ENCODE data around the gene DGKD.
"Not testable (repeated sequence)": the region's sequence is repeated elsewhere in the genome, so short reads cannot be mapped to it uniquely, and the experiment has no call there.

The DGKD gene

DNA sequence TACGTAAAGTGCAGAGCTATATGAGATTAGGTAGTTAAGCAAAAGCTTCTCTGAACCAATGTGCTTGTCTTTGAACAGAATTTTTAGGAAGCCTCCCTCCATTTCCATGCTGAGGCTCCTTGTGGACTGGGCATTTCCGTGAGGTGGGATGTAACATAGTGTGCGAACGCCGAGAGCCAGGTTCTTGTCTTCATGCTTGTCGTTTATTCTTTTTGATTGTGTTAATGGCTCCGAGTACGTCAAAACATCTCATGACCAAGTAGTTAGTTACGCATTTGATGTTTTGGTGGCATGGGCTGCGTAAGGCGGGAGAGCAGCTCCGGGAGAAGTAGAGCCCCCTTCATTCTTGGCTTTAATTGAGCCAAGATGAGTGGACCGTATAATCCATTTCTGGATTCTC lies 32.9 kb downstream of the DGKD start:
- no peak for DNase-seq

DNA sequence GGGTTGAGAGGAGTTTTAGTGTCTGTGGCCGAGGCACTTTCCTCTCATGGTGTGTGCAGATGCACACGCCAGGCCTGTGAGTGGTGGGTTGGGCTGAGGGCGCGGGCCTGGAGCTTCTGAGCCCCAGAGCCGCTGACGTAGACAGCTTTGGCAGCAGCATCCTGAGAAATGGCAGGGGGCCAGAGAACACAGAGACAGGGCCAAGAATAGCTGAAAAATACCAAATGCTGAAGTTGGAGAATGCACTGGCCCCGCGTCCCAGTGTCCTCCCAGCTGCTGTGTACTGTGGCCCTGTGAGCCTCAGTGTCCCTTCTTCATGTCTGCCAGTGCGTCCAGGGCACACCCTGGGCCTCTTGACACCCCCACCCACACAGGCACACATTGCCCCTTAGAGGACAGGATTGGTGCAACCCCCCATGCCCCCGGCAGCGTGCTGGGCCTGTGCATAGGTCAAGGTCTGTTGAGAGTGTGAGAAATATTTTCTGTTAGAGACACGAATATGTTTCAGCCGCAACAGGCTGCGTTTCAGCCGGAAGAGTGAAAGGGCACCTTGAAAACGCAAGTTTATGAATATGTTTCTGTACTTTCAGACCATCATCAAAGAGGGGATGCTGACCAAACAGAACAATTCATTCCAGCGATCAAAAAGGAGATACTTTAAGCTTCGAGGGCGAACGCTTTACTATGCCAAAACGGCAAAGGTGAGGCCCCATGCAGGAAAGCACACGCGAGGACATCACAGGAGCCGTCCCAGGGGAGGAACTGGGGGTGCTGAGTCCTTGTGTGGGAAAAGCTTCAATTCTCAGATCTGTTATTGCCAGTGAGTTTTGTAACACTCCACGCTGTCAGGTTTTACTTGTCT lies 33.6 kb downstream of the DGKD start:
- DNase-seq = peak; percentile 25 to 55

DNA sequence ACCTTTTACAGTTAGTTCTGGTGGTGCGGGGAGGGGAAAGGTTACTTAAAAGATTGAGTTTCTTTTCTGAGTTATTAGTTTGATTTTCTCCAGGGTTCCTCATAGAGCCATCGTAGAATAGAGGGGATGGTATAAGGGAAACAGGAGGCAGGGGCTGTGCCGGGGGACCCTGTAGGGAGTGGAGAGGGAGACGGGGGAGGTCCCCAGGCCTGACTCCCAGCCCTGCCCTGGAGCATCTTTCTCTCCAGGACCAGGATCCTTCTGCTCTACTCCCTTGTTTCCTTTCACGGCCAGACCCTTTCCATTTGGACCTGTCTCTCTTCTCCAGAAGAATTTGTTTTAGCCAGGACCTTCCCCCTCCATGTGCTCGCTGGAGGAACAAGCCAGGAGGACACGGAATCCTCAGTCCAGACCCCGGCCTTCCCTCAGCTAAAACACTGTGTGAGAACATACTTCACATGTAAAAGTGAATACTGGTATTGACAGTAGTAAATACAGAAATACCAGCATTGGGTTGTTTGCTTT lies 35.4 kb downstream of the DGKD start:
- DNase-seq = no peak

DNA sequence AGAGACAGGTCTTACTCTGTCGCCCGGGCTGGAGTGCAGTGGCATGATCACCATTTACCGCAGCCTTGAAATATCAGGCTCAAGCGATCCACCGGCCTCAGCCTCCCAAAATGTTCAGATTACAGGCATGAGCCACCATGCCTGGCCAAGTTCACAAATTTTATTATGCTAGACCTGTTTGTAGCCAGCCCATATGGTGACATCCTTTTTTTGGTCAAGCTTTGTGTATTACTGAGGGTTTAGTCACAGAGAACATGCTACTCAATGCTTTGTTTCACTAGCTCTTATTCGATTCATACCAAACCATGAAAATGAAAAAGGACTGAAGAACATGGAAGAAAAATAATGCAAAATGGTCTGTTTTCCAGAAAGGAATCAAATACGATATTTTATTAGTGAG lies 41.4 kb downstream of the DGKD start:
- no peak for DNase-seq

DNA sequence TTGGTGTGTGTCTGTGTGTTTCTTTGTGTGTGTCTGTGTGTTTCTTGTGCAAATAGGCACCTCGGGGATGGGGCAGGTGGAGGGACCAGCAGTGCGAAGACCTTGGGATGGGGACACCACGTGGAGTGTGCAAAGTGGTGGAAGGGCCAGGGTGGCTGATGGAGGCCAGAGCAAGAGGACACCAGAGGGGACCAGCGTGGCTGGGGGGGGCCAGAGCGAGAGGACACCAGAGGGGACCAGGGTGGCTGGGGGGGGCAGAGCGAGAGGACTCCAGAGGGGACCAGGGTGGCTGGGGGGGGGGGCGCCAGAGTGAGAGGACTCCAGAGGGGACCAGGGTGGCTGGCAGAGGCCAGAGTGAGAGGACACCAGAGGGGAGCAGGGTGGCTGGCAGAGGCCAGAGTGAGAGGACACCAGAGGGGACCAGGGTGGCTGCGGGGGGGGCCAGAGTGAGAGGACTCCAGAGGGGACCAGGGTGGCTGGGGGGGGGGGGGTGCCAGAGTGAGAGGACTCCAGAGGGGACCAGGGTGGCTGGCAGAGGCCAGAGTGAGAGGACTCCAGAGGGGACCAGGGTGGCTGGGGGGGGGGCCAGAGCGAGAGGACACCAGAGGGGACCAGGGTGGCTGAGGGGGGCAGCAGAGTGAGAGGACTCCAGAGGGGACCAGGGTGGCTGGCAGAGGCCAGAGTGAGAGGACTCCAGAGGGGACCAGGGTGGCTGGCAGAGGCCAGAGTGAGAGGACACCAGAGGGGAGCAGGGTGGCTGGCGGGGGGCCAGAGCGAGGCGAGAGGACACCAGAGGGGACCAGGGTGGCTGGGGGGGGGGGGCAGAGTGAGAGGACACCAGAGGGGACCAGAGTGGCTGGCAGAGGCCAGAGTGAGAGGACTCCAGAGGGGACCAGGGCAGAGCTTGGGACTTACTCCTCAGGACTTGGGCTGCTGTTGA lies 42.7 kb downstream of the DGKD start:
- DNase-seq = not testable (repeated sequence)

DNA sequence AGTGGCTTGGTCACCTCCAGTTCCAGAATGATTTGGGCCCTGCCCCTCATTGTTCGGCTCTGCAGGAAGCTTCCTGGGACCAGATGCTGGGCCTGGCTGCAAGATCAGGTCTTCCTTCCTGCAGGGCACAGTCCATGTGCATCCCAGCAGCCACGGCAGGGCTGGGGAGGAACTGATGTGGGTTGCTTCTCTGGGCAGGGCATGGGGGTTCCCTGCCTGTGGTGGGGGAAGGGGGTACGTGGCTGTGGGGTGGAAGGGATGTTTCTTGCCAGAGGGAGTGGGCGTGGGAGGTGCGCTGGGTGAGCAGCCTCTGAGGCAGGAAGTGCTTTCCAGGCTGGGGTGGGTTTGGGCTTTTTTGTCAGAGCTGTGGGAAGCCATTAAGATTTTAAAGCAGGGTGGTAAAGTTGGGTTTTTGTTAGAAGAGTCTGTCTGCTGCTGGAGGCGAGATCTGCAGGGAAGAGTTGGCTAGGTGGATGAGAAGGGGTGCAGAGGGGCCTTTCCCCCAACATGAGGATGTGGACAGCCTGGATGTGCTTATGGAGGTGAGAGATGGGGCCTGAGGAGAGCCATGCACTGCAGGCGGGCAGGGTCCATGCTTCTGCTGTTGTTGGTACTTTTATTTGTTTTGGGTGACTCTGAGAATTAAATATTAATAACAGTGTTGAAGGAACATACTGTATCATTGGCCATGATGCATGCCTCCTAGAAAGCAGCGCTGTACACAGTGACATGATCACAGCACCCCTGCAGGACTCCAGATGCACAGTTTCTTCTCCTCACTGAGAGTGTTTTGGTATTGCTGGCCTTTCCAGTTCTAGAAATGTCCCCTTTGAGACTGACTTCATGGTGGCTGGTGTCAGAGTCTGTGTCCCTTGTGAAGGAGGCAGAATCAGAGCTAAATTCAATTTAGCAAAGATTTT lies 45.3 kb downstream of the DGKD start:
- DNase-seq = peak in 1 of 2 experiments; percentile 7

DNA sequence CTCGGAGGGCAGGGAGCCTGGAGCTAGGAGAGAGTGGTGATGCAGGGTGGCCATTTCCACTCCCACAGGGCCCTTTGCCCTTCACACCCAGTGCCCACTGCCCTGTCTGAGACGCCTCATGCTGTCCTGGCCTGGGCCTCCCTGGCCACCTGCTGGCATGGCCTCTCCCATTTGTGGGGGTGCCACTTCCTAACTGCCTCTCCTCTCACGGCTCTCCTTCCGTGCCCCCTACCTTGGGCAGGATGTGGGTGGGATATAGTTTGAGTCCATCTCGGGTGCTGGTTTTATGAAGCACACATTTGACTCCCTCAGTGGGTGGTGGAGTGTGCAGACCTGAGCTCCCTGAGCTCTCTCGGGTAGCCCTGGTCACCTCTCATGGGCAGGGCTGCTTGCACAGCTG lies 46.0 kb downstream of the DGKD start:
- DNase-seq = no peak

DNA sequence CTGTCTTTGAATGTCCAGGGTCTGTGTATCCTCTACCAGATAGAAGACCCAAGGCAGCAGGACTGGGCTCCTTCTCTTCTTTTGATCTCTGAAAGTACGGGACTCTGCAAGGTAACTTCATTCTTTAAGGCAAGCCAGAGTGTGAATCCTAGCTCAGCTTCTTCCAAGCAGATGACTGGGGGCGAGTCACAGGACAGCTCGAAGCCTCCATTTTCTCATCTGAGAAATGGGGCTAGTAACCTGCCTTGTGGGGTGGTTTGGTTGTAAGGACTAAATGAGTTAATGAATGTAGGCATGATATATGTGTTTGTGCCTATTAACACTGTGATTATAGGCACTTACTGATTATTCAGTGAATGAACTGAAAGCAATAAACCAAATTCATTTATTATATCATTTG lies 46.7 kb downstream of the DGKD start:
- DNase-seq = no peak

DNA sequence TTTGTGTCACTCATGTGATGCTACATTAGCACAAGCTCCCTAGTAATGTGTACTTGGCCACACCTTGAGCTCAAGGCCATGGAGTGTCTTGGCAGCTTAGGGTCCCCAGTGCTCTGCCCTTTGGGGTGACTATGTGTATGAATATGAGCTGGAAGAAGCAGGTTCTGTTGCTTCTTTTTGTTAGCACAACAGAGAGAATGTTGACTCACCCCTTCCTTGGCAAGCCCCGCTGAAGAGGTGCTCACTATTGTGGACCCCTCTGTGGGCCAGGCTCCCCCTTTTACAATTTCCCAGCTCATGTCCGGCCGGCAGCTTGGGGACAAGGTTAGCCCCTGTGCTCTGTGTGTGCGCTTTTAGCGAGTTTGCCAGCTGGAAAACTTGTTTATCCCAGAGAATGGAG lies 48.1 kb downstream of the DGKD start:
- no peak for DNase-seq

DNA sequence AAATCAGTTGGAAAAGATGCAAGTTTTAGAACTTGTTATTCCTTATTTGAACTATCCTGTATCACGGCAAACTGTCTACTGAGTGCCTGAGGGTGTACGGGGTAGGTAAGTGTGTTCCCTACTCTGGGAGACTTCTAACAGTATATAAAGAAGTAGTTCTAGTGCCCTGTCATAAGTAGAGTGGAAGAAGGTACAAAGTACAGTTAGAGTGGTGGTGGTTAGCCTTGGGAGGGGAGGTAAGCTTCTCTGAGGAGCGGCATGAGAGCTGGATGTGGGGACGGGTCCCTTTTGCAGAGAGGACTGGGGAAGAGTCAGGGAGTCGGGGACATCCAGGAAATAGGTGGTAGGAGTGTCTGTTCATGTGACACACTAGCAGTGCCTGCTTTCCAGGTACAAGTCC lies 48.5 kb downstream of the DGKD start:
- DNase-seq = no peak

DNA sequence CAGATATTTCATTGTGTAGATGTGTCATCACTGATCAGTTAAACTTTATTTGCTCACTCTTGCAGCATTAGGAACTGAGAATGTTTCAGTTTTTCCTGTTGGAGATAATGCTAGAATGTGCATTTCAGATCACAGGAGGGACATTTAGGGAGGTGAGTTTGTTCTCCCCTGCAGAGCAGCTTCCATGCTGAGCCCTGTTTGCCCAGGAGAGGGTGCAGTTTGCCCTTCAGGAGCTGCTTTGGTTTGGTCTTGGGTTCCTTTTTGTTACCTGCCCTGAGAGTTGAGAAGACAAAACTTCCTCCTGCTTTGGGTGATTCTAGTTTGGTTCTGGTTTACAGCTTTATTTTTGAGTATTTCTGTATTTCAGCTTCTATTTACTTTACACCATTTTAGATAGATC lies 49.9 kb downstream of the DGKD start:
- DNase-seq = peak; percentile 19 to 40

DNA sequence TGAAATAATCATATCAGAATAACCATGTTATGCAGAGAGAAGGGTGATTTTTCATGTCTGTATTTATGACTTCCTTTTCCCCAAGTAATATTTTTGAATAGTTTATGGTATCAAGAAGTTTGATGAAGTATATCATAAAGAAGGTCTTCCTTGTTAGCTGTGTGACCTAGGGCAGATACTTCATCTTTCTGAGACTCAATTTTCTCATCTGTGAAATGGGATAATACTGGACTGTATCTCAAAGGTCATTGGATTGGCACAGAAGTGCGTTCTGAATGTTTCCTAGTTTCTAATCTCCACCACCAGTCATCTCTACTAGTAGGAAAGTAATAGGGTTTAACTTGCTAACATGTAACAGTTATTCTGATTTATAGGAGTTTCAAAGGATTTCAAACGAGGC lies 52.6 kb downstream of the DGKD start:
- no peak for DNase-seq

DNA sequence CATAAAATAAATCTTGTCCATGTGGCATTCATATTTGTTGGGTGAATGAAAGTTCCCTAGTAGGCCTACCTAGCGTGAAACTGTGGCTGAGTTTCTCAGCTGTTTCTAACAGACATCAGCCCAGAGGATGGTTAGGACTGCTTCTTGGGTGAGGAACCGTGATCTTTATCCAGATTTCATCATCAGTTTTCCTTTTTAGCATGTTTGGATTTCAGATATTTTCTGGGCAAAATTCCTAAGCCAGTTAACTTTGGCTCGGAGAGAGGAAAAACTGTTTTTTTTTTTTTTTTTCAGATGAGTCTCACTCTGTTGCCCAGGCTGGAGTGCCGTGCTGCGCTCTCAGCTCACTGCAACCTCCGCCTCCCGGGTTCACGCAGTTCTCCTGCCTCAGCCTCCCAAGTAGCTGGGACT lies 53.5 kb downstream of the DGKD start:
- no peak for DNase-seq

DNA sequence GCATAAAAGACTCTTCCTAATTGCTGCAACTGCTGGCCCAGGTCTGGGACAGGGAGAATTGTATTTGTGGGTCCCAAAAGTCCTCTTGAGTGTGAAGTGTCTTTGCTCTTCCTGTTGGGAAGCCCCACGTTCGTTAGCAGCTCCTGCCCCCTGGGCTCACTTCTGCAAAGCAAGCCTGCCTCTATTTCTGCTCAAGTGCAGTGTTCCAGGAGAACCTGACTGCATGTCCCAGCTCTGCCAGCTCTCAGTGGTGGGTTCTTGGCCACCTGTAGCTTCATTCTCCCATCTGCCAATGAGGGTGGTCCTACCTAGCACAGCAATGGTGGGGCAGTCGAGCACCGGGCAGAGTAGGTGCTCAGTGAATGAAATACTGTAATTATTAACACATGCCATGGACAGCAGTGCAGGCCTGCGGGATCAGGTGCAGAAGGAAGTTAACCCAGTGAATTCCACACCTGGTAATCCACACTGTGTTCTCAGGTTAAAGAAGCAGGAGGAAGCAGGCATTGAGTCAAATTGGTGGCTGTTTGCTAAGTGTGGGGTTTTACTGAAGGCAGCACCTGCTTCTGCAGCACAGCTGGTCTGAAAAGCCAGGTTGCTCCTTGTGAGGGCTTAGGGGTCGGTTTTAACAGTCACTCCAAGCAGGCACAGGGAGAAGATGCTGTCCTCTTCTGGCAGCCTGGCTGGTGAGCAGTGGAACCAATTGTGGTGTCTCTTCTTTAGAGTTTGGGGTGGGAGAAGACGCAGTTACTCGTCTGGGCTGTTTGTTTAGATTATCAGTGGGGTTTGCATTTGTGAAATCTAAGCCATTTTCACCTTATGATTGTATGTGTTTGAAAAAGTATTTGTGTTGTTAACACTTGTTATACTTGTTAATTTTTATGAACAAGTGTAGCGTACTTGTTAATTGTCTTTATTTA lies 54.3 kb downstream of the DGKD start:
- DNase-seq = peak in 1 of 2 experiments; percentile 78

DNA sequence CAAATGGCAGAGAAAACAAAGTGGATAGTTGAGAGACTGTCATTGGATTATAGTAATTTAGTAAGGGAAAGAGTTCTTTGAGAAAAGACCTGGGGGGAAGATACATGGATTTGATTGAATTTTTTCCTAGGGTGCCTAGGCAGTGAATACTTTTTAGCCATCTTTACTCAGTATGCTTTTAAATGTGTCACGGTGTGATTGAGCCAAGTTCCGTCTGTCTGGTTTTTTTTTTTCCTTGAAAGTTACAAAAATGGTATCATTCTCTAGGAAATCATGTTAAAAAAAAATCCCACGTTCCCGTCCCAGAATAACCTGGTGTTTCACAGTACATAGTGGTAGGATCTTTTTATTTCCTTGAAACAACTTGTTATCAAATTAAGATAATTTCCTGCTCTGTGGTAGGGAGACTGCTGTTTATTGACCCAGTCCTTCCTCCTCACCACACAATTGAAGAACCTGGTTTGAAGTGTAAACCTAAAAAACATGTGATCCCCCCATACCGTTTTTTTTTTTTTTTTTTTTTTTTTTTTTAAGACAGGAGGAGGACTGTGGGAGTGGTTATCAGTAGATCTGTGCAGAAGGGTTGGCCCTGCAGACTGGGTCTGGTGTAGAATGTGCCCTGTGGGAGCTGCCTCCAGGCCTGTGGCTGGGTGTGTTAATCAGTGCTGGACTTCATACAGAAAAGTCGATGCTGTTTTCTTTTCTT lies 55.1 kb downstream of the DGKD start:
- no peak for DNase-seq

DNA sequence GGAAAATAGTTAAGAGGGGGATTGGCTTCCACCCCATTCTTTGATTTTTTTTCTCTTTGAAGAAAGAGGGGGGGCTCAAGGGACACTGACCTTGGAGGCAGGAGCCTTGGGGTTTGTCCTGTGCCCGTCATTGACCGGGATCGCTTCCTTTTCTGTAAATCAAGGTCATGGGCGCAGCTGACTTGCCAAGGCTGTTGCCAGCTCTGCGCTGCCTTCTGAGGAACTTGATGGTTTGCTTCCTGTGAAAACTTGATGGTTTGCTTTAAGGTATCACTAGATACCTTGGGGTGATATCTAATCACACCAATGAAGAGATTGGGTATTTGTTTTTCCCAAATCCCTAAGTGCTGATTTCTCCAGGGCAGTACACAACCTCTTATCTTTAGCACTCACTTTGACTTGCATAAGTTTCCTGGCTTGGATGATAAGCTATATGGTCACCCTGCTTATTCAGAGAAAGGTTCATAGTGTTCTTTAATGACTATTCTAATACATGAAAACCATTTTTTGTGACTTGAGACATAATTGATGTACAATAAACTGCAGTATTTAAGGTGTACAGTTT lies 56.0 kb downstream of the DGKD start:
- DNase-seq = no peak

DNA sequence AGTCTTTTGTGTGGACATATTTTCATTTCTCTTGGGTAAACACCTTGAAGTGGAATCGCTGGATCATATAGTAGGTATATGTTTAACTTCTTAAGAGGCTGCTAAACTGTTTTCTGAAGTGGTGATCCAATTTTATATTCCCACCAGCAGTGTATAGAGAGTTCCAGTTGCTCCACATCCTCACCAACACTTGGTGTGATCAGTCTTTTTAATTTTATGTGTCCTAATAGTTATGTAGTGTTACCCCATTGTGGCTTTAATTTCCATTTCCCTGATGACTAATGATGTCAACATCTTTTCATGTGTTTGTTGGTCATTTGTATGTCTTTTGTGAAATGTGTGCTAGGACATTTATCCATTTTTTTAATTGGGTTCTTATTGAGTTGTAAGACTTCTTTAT lies 56.9 kb downstream of the DGKD start:
- no peak for DNase-seq

DNA sequence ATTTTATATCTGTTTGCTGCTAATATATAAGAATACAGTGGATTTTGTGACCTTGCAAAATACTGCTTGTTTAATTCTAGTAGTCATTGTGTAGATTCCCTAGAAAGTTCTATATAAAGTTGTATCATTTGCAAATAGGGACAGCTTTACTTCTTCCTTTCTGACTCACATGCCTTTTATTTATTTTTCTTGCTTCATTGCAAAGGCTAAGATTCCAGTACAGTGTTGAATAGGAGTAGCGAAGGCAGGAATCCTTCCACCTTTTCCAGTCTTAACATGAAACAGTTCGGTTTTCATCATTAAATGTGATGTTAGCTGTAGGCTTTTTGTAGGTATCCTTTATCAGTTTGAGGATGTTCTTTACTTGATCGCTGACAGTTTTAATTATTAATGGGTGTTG lies 58.1 kb downstream of the DGKD start:
- no peak for DNase-seq

DNA sequence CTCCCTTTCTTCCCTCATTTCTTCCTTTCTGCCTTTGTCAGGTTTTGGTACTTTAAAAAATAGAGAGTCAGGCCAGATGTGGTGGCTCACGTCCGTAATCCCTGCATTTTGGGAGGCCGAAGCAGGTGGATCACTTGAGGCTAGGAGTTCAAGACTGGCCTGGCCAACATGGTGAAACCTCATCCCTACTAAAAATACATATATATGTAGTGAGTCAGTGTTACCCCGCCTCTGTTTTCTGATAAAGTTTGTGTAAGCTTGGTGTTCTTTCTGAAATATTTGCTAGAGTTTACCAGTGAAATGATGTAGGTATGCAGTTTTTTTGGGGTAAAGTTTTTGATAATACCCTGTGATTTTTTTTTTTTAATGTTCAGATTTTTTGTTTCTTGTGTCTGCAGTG lies 58.8 kb downstream of the DGKD start:
- DNase-seq = no peak

DNA sequence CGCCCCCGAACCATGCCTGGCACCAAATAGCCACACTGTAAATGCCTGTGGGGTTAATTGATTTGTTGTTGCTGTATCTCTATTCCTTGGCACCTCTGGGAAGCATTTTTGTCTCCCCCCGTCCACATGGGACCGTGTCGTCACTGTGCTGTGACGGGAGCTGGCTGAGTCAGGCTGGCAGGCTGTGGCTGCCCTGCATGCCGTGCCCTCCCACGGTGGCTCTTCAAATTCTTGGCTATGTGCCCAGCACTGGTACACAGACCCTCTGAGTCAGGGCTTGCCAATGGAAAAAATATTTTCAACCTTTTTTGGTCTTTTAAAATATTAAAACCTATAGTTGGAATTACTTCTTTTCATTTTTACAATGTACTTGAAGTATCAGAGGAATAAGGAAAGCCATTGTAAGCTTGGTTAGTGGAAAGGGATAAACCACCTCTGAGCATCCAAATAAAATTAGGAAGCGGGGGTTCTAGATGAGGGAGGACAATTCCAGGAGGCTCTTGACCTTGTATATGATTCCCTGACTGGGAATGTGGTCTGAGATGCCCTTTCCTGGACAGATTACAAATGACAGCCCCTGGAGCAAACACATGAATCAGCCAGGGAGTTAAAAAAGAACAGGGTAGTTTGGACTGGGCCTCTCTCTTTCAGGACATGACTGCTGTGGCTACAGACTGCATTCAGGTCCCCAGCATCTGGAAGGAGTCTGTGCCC lies 59.4 kb downstream of the DGKD start:
- peak; percentile 54 to 78 for DNase-seq

Measured in NCI-H2081 (cell line).